ENCODE data around the gene MSI2.
A peak's percentile ranks its signal among the peaks of the same experiment; 100 is the strongest.

Gene MSI2

GRCh38 chr17:57444682-57445450 lies 188.5 kb downstream of the MSI2 start:
- DNase-seq, result no peak

- DNase-seq, result no peak
Measured at GRCh38 chr17:57445772-57446472, 189.6 kb downstream of the MSI2 start.

GRCh38 chr17:57447357-57447989 lies 191.2 kb downstream of the MSI2 start:
- DNase-seq, result no peak

GRCh38 chr17:57447990-57448758 lies 191.9 kb downstream of the MSI2 start:
- DNase-seq, result no peak

DNA sequence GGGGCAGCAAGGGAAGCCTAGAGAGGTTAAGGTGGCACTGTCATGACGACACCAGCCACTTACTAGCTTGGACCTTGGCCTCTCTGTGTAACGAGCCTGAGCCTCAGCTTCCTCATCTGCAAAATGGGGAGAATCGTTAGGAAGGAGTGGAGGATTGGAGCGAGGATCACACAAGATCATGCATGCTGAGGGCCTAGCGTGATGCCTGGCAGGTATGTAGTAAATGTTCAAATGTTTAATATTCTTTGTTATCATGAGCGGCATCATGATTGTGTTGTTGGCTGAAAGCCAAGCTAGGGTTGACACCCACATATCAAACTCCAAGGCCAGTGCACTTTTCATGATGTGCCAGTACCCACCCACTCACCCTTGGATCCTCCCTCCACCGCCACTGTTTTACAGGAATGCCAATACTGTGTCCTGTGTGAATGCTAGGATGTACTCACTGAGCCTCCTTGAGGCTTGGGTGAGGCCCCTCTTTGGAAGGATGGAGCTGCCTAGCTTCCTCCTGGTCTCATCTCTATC lies 192.5 kb downstream of the MSI2 start:
- no peak for DNase-seq

DNA sequence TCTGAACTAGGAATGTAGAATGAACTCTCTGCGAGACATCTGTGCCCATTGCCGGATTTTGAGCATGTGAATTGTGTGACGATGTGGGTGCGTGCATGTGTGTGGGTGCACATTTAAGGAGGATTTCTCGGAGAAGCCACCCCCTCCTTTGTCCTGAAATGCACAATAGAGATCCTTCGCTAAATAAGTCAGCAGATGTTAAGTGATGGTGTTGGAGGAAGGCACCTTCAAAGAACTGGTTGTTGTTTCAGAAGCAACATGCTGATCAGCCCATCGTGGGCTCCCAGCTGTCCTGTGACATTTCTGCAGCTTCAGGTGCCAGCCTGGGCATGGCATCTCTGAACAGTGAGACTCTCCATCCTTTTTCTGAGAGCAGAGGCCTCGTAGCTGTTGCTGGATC lies 194.9 kb downstream of the MSI2 start:
- no peak for DNase-seq

- DNase-seq, result no peak
Measured at GRCh38 chr17:57451643-57452042, 195.3 kb downstream of the MSI2 start.

DNA sequence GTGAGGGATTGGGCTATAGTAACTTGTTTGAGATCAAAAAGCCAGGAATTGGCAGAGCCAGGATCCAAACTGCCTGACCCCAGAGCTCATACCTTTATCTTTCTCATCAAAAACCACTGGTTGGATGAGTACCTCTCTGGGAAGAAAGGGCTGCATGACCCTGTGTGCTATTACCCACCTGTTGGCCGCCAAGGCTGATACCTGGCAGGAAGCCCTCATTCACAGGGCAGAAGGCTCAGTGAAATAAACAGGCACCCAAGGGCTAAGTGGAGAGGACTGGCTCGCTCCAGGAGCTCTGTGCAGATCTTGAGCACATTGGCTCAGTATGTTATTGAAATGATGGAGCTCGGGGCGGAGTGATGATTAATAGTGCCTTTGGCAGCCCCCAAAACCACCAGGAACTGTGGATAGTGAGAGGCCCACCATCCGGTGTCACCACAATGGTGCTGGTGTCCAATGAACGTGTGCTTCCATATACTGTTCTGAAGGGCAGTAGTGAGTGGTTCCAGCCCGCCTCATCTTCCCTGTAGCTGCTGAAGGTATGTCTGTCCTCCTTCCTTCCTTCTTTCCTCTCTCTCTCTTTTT lies 197.6 kb downstream of the MSI2 start:
- no peak for DNase-seq

- DNase-seq, result no peak
Measured at GRCh38 chr17:57454729-57455062, 198.4 kb downstream of the MSI2 start.

DNA sequence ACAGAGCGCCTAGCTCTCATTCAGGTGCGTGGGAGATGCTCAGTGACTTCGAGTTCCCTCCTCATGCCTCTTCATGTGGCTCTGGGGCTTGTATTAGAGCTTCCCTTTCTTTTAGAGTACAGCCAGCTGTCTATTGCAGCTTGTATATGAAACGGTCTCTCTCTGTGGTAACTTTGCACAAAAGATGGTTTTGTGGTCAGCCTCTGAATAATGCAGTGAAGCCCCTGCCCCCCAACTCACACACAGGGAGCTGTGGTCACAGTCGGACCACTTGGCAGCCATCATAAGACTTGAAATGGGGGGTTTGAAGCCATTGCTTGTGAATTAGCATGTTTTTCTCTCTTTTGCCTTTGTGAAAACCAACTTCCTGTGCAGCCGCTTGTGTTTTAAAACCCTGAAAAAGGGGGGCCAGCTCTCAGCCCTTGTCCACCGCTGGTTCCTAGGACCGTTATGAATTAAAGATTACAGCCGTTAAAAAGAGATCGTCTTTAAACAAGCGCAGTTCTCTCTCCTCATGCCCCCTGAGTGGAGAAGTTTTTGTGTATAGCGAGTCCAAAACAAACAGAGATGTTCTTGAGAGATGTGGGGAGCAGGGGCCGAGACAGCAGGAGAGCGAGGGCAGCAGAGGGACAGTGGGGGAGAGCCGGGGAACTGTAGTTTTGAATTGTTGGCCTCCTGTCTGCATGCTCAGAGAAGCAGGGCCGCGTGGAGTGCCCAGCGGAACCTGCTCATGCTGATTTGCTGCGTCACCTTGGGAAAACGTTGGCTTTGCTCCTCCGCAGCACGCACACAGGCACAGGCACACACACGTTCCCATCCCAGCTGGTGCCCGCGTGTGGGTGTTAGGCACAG lies 199.0 kb downstream of the MSI2 start:
- DNase-seq, result no peak

- no peak for DNase-seq
Measured at GRCh38 chr17:57456622-57457021, 200.3 kb downstream of the MSI2 start.

DNA sequence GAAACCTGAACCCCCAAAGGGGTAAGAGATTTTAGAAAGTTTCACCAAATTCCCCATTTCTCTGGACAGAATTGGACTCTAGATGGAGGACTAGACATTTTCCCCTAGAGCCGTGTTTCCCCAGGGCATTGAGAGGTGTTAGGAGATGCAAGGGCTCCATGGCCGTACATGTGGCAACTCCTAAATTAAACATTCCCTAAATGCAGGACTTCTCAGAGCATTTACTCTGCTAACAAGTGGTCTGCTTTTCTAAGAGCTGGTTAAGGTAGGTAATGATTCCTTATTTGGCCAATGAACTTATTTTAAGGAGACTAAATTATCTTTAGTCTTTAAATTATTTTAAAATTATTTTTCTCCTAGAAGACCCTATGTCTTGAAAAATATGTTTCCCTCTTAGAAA lies 200.9 kb downstream of the MSI2 start:
- DNase-seq, result no peak

DNA sequence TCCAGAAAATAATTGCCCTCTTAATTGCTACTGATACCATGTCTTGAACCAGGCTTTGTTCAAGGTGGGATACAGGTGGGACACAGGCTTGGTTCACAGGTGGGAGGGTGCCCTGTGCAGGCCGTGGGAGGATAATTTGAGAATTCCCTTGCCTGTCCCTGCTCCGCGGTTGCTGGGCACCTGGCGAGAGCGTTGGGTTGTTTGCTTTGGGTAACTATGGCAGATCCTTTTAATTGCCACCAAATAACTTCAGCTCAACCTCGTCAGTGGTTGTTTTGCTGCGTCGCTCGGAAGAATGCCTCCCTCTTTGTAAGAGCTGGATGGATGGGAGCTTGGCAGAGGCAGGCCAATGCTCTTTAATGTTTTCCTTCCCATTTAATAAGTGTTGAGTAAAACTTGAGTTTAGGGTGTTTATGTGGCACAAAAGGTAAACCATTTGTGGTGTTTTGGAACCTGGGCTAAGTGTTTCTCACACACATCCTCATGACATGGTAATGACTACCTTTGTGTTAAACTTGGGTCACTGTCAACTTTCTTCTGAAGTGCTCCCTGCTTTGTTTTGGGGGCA lies 202.5 kb downstream of the MSI2 start:
- DNase-seq, result peak; percentile 57

DNA sequence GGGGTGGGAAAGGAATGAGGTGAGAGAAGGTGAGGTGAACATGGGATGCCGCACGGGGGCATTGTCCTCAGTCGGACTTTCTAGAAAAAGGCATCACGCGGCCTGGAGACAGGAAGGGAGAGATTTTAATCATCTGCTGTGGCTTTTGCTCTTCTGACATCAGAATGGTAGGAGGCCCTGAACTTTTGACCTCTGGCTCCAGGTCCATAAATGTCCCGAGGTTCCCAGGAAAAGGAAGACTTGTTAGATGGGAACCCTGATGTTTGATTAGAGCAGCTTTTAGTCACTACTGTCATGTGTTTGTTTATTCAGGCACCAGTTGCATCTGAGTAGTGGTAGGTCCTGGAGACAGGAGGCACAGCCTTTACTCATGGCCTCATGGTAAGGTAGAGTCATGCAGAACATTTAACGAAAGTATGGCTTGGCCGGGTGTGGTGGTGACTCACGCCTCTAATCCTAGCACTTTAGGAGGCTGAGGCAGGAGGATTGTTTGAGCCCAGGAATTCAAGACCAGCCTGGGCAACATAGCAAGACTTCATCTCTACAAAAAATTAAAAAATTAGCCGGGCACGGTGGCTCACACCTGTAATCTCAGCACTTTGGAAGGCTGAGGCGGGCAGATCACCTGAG lies 203.1 kb downstream of the MSI2 start:
- DNase-seq, result no peak

DNA sequence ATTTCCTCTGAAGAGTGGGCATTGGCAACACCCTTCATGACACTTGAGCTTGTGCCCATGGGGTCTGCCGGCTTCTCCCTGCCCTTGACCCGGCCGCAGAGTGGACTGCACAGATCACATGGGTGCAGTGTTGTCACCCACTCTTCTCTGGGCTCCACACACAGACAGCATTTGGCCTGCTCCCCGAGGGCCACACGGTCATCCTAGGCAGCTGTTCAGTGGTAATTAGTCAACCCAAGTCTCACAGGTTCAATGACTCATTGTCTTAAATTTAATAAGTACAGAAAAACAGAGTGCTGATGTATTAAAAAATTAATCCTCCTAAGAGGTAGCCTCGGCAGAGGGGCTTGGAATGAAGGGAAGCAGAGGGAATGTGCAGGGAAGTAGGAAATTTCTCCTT lies 204.8 kb downstream of the MSI2 start:
- DNase-seq, result no peak

- no peak for DNase-seq
Measured at GRCh38 chr17:57462007-57462579, 205.8 kb downstream of the MSI2 start.

GRCh38 chr17:57463103-57463885 lies 207.0 kb downstream of the MSI2 start:
- no peak for DNase-seq

DNA sequence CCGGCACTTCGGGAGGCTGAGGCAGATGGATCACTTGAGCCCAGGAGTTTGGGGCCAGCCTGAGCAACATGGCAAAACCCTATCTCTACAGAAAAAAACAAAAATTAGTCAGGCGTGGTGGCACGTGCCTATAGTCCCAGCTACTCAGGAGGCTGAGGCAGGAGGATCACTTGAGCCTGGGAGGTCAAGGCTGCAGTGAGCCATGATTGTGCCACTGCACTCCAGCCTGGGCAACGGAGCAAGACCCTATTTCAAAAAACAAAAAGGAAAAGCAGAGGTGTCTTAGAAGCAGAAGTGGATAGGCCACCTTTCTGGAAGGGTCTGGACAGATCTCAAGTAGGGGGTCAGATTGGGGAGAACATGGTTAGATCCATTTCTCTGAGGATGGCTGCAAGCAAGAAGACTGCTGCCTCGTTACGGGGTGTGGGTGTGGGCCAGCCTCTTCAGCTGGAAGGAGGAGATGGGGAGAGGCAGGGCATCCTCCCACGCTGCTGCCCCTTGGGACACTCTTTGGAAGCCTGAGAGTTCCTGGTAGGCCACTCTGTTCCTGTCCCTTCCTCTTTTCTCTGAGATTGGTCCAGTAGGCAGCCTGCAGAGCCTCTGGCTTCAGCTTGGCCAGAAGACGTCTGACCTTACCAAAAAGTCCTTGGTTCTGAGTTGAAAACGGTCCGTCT lies 208.0 kb downstream of the MSI2 start:
- no peak for DNase-seq

GRCh38 chr17:57465610-57466009 lies 209.3 kb downstream of the MSI2 start:
- no peak for DNase-seq

All from DMS153 (cell line).